SK-N-SH (cell line): ENCODE results near the gene C20orf141.

ENCODE experiments used
- CTCF ChIP-seq: fragments of 200-600 bp; sonication (generic); IDR thresholded peaks from 2 replicates; pipeline ENCODE4 v1.6.1; 2017; ENCODE audit warnings: antibody characterized with exemption, mild to moderate bottlenecking, moderate library complexity
- USF2 ChIP-seq: fragments of 150-350 bp; IDR thresholded peaks from 2 replicates; pipeline ENCODE4 v1.6.1; 2017; ENCODE audit warnings: antibody characterized with exemption, low read length, low read depth, borderline replicate concordance
- YY1 ChIP-seq: IDR thresholded peaks from 2 replicates; pipeline ENCODE4 v1.4.0; 2012; ENCODE audit warnings: low read depth, mild to moderate bottlenecking
- TF ChIP-seq, protein P1 (sequence below): IDR thresholded peaks from 2 replicates; pipeline ENCODE4 v1.4.0; 2012; ENCODE audit warnings: low read depth, borderline replicate concordance

GRCh38 chr20:2800521-2801285 is 14.1 kb upstream of the C20orf141 start, which contains the start of gene CPXM1:
- TF ChIP-seq USF2 (no peak), CTCF (no peak), YY1 (no peak)
- TF ChIP-seq, protein P1, sequence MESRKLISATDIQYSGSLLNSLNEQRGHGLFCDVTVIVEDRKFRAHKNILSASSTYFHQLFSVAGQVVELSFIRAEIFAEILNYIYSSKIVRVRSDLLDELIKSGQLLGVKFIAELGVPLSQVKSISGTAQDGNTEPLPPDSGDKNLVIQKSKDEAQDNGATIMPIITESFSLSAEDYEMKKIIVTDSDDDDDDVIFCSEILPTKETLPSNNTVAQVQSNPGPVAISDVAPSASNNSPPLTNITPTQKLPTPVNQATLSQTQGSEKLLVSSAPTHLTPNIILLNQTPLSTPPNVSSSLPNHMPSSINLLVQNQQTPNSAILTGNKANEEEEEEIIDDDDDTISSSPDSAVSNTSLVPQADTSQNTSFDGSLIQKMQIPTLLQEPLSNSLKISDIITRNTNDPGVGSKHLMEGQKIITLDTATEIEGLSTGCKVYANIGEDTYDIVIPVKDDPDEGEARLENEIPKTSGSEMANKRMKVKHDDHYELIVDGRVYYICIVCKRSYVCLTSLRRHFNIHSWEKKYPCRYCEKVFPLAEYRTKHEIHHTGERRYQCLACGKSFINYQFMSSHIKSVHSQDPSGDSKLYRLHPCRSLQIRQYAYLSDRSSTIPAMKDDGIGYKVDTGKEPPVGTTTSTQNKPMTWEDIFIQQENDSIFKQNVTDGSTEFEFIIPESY: no peak
